CD4-positive, alpha-beta T cell (primary cell): ENCODE results near the gene BACH1. TPM values are rescaled to one million over a fixed set of nuclear protein-coding genes. Genes with fewer than 3 reads are reported as not detected.

Source experiments
- ATAC-seq: fragments of 200-7000 bp; cut with Tn5 transposase; one replicate; pipeline ENCODE4 v1.10.0; 2022; ENCODE audit warnings: mild to moderate bottlenecking; ENCODE audit not compliant: poor library complexity
- CTCF ChIA-PET: fragments of 350-600 bp; sonication (Branson Sonifier 250); formaldehyde crosslinking; loops from one replicate; lab custom pipeline; 2021; ENCODE audit warnings: antibody characterized with exemption, inconsistent platforms; lab: Charles Lee
- POLR2A ChIA-PET: fragments of 350-600 bp; sonication (Branson Sonifier 250); formaldehyde crosslinking; loops from one replicate; lab custom pipeline; 2021; ENCODE audit warnings: antibody characterized with exemption, inconsistent platforms; lab: Charles Lee
- DNase-seq, 14 experiments: peaks; one replicate each; pipeline ENCODE4 v3.0.0-alpha.2; 2013 to 2020; ENCODE audit warnings: mixed read lengths in 2 of 14
- H3K27ac ChIP-seq, 2 donors: one replicate each; pipeline versions ENCODE4 v1.5.1 to v1.7.0; 2013; ENCODE audit warnings: low read length in 2 of 2, low read depth in 1 of 2, mild to moderate bottlenecking in 1 of 2
- H3K27me3 ChIP-seq, 2 experiments: 1 replicate in 1 of 2; 2 replicates in 1 of 2; pipeline versions ENCODE4 v1.6.1 to v1.7.0; 2013; ENCODE audit warnings: low read length in 2 of 2, control low read depth in 1 of 2, mild to moderate bottlenecking in 1 of 2, moderate library complexity in 1 of 2; ENCODE audit not compliant: insufficient read depth in 2 of 2, control insufficient read depth in 1 of 2
- H3K36me3 ChIP-seq: one replicate; pipeline ENCODE4 v1.6.1; 2013; ENCODE audit warnings: low read length, control low read depth; ENCODE audit not compliant: insufficient read depth
- H3K4me1 ChIP-seq: one replicate; pipeline ENCODE4 v1.6.1; 2013; ENCODE audit warnings: low read length, control low read depth; ENCODE audit not compliant: insufficient read depth
- H3K4me3 ChIP-seq: one replicate; pipeline ENCODE4 v1.5.1; 2013; ENCODE audit warnings: mild to moderate bottlenecking, low read length, moderate library complexity
- H3K9me3 ChIP-seq, 2 experiments: 1 replicate in 1 of 2; 2 replicates in 1 of 2; pipeline versions ENCODE4 v1.6.1 to v1.7.0; 2013; ENCODE audit warnings: low read length in 2 of 2, mild to moderate bottlenecking in 2 of 2, control low read depth in 1 of 2, moderate library complexity in 1 of 2; ENCODE audit not compliant: control insufficient read depth in 1 of 2, insufficient read depth in 1 of 2
- H3K27ac Mint-ChIP-seq: one replicate; pipeline ENCODE4 v1.8.0; 2020; ENCODE audit warnings: mixed read lengths
- H3K27me3 Mint-ChIP-seq: one replicate; pipeline ENCODE4 v1.8.0; 2021; ENCODE audit warnings: mixed read lengths
- H3K36me3 Mint-ChIP-seq: one replicate; pipeline ENCODE4 v1.8.0; 2021; ENCODE audit warnings: low read depth, mixed read lengths
- H3K4me1 Mint-ChIP-seq: one replicate; pipeline ENCODE4 v1.8.0; 2021; ENCODE audit warnings: low read depth, mixed read lengths
- H3K4me3 Mint-ChIP-seq: one replicate; pipeline ENCODE4 v1.8.0; 2020; ENCODE audit warnings: mild to moderate bottlenecking, mixed read lengths
- H3K9me3 Mint-ChIP-seq: one replicate; pipeline ENCODE4 v1.8.0; 2020; ENCODE audit warnings: mixed read lengths
- CTCF ChIP-seq: fragments of 200-600 bp; IDR thresholded peaks from one replicate; pipeline ENCODE4 v1.8.0; 2022; ENCODE audit warnings: antibody characterized with exemption, mild to moderate bottlenecking
- intact Hi-C, 2 experiments: fragments of 100-400 bp; cut with DNase I in 1 of 2; cut with micrococcal nuclease in 1 of 2; formaldehyde crosslinking; loops; one replicate each; pipeline versions ENCODE4 v1.15.1 to v1.9.0; 2023 to 2025; cut with DNase I, micrococcal nuclease
- total RNA-seq, 174 experiments: library from RNA in 2 of 174; stranded (reverse) in 2 of 174; gene quantifications; one replicate each; pipeline ENCODE4 v1.2.3 and lab custom pipeline; 2021 to 2026

Gene BACH1
- total RNA-seq, 2 experiments from 2014 or later = 64.4 to 65.9 TPM

DNA sequence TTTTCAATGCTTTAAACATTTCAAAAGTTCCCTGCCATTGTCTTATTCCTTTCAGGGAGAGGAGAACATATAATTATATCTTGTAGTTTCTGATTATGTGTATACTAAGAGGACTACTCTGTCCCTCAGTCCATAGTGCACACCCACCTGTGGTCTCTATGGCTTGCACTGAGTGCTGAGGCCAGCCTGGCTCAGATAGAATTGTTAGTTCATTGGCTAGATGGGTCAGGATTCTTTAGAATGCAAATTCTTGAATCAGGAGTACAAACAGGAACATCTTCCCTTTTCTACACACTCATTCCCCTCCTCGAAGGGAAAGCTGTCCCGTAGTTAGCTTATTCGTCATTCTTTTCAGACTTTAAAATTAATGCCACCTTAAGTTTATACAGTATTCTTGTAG is 8.2 kb downstream of the BACH1 start:
- intact Hi-C loops = loop anchor here in 1 of 2 experiments (10.0 kb wide), 1 partner anchor 168 kb away; no protein-coding TSS in a partner anchor
- Mint-ChIP-seq H3K4me1 (peaks cover 76% of the 10 kb centered on the region), H3K27me3 (no peaks in the 10 kb centered on the region), H3K36me3 (peaks cover 7% of the 10 kb centered on the region), H3K27ac (no peak overlapping the region), H3K9me3 (no peaks in the 10 kb centered on the region), H3K4me3 (no peak overlapping the region)
- ChIA-PET POLR2A (interaction anchor here (0.7 kb wide), 1 partner anchor 142 kb away, joined by 3 read pairs; no protein-coding TSS in a partner anchor), CTCF (no interaction called here)
- no peak overlapping the region for H3K4me3 ChIP-seq
- H3K27ac ChIP-seq = no peak overlapping the region
- no peaks in the 10 kb centered on the region for H3K27me3 ChIP-seq
- DNase-seq = no peak
- no peaks in the 10 kb centered on the region for H3K9me3 ChIP-seq
- no peak for ATAC-seq
- no peak for TF ChIP-seq CTCF
- peaks cover 3% of the 10 kb centered on the region for H3K36me3 ChIP-seq
- peaks cover 6% of the 10 kb centered on the region for H3K4me1 ChIP-seq

DNA sequence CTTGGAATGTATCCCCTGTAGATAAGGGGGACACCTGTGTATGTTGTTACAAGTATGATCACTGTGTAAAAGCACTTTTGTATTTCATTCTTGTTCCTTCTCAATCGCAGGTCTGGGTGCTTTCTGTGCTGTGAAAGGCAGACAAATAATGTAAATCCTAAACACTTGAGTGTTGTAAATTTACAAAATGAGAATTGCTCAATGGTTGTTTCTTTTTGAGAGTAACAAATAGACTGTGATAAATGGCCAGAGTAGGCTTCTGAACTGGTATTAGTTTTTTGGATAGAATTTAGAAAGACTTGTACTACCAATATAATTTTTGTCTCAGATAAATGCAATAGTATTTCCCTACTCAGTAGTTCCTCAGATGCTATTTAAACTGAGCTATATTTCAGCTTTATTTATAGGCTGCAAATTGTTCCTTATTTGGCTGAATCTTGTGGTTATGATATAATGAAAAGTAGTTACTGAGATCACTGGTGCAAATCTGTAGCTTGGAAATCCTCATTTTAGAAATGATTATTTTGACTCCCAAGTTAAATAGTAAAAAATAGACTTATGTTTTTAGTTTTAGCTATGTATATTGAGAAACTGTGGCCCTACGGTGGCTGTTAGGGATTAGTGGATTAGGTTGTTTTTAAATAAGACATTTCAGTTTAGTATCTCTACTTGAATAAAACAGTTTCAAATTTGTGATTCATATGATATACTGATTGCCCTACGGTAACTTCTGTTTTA is 9.2 kb downstream of the BACH1 start:
- ATAC-seq (no peak), DNase-seq (no peak)
- Histone ChIP-seq H3K36me3 (peaks cover 3% of the 10 kb centered on the region), H3K27ac (no peak overlapping the region), H3K4me1 (peaks cover 6% of the 10 kb centered on the region), H3K27me3 (no peaks in the 10 kb centered on the region), H3K9me3 (no peaks in the 10 kb centered on the region), H3K4me3 (no peak overlapping the region)
- Mint-ChIP-seq H3K27ac (no peak overlapping the region), H3K27me3 (no peaks in the 10 kb centered on the region), H3K4me1 (peaks cover 70% of the 10 kb centered on the region), H3K36me3 (peaks cover 7% of the 10 kb centered on the region), H3K4me3 (no peak overlapping the region), H3K9me3 (no peaks in the 10 kb centered on the region)
- intact Hi-C loops = loop anchor here in 1 of 2 experiments (10.0 kb wide), 1 partner anchor 167 kb away; no protein-coding TSS in a partner anchor
- ChIA-PET CTCF (no interaction called here), POLR2A (no interaction called here)
- no peak for TF ChIP-seq CTCF

GRCh38 chr21:29308456-29308783 is 9.7 kb downstream of the BACH1 start:
- H3K36me3 ChIP-seq = peaks cover 3% of the 10 kb centered on the region
- Mint-ChIP-seq H3K9me3 (no peaks in the 10 kb centered on the region), H3K27ac (no peak overlapping the region), H3K36me3 (peaks cover 7% of the 10 kb centered on the region), H3K4me1 (peaks cover 70% of the 10 kb centered on the region), H3K27me3 (no peaks in the 10 kb centered on the region), H3K4me3 (no peak overlapping the region)
- ATAC-seq (no peak), DNase-seq (no peak)
- no peak overlapping the region for H3K4me3 ChIP-seq
- peaks cover 6% of the 10 kb centered on the region for H3K4me1 ChIP-seq
- ChIA-PET CTCF (no interaction called here), POLR2A (interaction anchor here (1.1 kb wide), 1 partner anchor 9 kb away, joined by 3 read pairs; no protein-coding TSS in a partner anchor)
- no peaks in the 10 kb centered on the region for H3K9me3 ChIP-seq
- intact Hi-C loops = loop anchor here in 1 of 2 experiments (10.0 kb wide), 1 partner anchor 166 kb away; no protein-coding TSS in a partner anchor
- H3K27ac ChIP-seq = no peak overlapping the region
- no peaks in the 10 kb centered on the region for H3K27me3 ChIP-seq
- TF ChIP-seq CTCF = no peak
